DMS 273 (cell line): ENCODE measurements around the gene PTP4A2.
A peak's percentile ranks its signal among the peaks of the same experiment; 100 is the strongest.
"Not testable (repeated sequence)": the region's sequence is repeated elsewhere in the genome, so short reads cannot be mapped to it uniquely, and the experiment has no call there.

Experiments
- DNase-seq: peaks from one replicate; lab custom pipeline; 2025; ENCODE audit not compliant: unreplicated experiment; lab: John Stamatoyannopoulos, UW

PTP4A2 gene

GRCh38 chr1:31951276-31951675 is 13.1 kb upstream of the PTP4A2 start:
- no peak for DNase-seq

GRCh38 chr1:31949862-31950261 is 11.7 kb upstream of the PTP4A2 start:
- no peak for DNase-seq

GRCh38 chr1:31945677-31946076 is 7.5 kb upstream of the PTP4A2 start:
- not testable (repeated sequence) for DNase-seq

- no peak for DNase-seq
Observed at GRCh38 chr1:31944205-31945089, 6.3 kb upstream of the PTP4A2 start.

GRCh38 chr1:31943546-31944184 is 5.5 kb upstream of the PTP4A2 start:
- no peak for DNase-seq

- DNase-seq = not testable (repeated sequence)
Observed at GRCh38 chr1:31942061-31942460, 3.9 kb upstream of the PTP4A2 start.

GRCh38 chr1:31939484-31940329 is 1.5 kb upstream of the PTP4A2 start:
- peak; percentile 88 for DNase-seq

- DNase-seq = peak; percentile 75
Observed at GRCh38 chr1:31937300-31938183, 626 bp downstream of the PTP4A2 start.

GRCh38 chr1:31936981-31937299 is 1.2 kb downstream of the PTP4A2 start:
- no peak for DNase-seq

GRCh38 chr1:31936278-31936980 is 1.7 kb downstream of the PTP4A2 start:
- no peak for DNase-seq

GRCh38 chr1:31934706-31935629 is 3.2 kb downstream of the PTP4A2 start:
- DNase-seq = peak; percentile 58

GRCh38 chr1:31932491-31933316 is 5.5 kb downstream of the PTP4A2 start:
- no peak for DNase-seq

- DNase-seq = no peak
Observed at GRCh38 chr1:31931593-31932225, 6.5 kb downstream of the PTP4A2 start.

GRCh38 chr1:31930836-31931592 is 7.2 kb downstream of the PTP4A2 start:
- no peak for DNase-seq

GRCh38 chr1:31927661-31927980 is 10.5 kb downstream of the PTP4A2 start:
- no peak for DNase-seq

GRCh38 chr1:31926853-31927660 is 11.1 kb downstream of the PTP4A2 start:
- DNase-seq = no peak
